K562 (cell line): ENCODE data around the gene CHST14. TPM values are rescaled to one million over a fixed set of nuclear protein-coding genes. Genes with fewer than 3 reads are reported as not detected.
A peak's percentile ranks its signal among the peaks of the same experiment; 100 is the strongest.

Experiments used
- BCL6 ChIP-seq: fragments of 250-450 bp; sonication (Bioruptor Pico); IDR thresholded peaks from 2 replicates; pipeline ENCODE4 v1.4.0; 2020
- BHLHE40 ChIP-seq: IDR thresholded peaks from 2 replicates; pipeline ENCODE4 v1.6.1; 2011; ENCODE audit warnings: low read length, improper control_type of control experiment
- CTCF ChIP-seq, 3 experiments: IDR thresholded peaks in 2 of 3; conservative IDR thresholded peaks in 1 of 3; 2 replicates each; pipeline ENCODE4 v1.5.1; 2011 to 2012; ENCODE audit warnings: low read length in 3 of 3, mild to moderate bottlenecking in 3 of 3, control low read depth in 2 of 3, improper control_type of control experiment in 1 of 3, inconsistent platforms in 1 of 3, low read depth in 1 of 3, mixed read lengths in 1 of 3, moderate library complexity in 1 of 3; ENCODE audit not compliant: insufficient read depth in 2 of 3
- CUX1 ChIP-seq: fragments of 200-800 bp; sonication (Bioruptor generic); IDR thresholded peaks from 2 replicates; pipeline ENCODE4 v1.6.1; 2016; ENCODE audit warnings: missing genetic modification characterization, missing compliant biosample characterization
- HBP1 ChIP-seq: fragments of 450-650 bp; formaldehyde crosslinking; IDR thresholded peaks from 2 replicates; pipeline ENCODE4 v1.4.0; 2022; ENCODE audit warnings: missing genetic modification characterization
- KHSRP ChIP-seq: fragments of 450-650 bp; IDR thresholded peaks from 2 replicates; pipeline ENCODE4 v1.6.1; 2017
- NR2C2 ChIP-seq, 2 experiments: fragments of 200-800 bp in 1 of 2; sonication (Bioruptor generic) in 1 of 2; sonication (generic) in 1 of 2; formaldehyde crosslinking in 1 of 2; IDR thresholded peaks; 2 replicates each; pipeline versions ENCODE4 v1.6.1 to v1.8.0; 2016 to 2022; ENCODE audit warnings: mild to moderate bottlenecking in 1 of 2, missing compliant biosample characterization in 1 of 2, missing genetic modification characterization in 1 of 2, missing genetic modification reagents in 1 of 2
- SFPQ ChIP-seq: fragments of 200-400 bp; formaldehyde crosslinking; IDR thresholded peaks from 2 replicates; pipeline ENCODE4 v1.6.1; 2017; ENCODE audit warnings: mild to moderate bottlenecking, low read depth, low read length, moderate library complexity
- ZNF395 ChIP-seq: fragments of 200-800 bp; sonication (Bioruptor generic); IDR thresholded peaks from 2 replicates; pipeline ENCODE4 v1.6.1; 2017; ENCODE audit warnings: missing genetic modification characterization, missing compliant biosample characterization
- polyA plus RNA-seq, 8 experiments: library from polyadenylated mRNA; depleted of rRNA in 4 of 8; stranded (reverse) in 5 of 8; unstranded in 3 of 8; fragments of >200 nt; fragmentation: Nextera tagmentation in 2 of 8; fragmentation: Illumina TruSeq in 1 of 8; extraction: Ambion mirVana in 2 of 8; extraction: Trizol in 1 of 8; gene quantifications; 2 replicates each; pipeline versions ENCODE4 v1.2.1 to v1.2.3, GENCODE V29; 2011 to 2014; ENCODE audit warnings: inconsistent platforms in 1 of 8, missing spikeins in 1 of 8
- total RNA-seq, 7 experiments: library from RNA; depleted of rRNA in 6 of 7; stranded (reverse); fragments of >200 nt in 6 of 7; fragmentation: Illumina TruSeq in 2 of 7; extraction: Trizol in 2 of 7; gene quantifications; 2 replicates each; pipeline versions ENCODE4 v1.2.1 to v1.2.3, GENCODE V29; 2011 to 2021; ENCODE audit warnings: low replicate concordance in 1 of 7

CHST14 gene
- total and polyA plus RNA-seq, 9 of the 15 experiments (the other 6 are each of a cell fraction or from before 2014, with no cell fraction given), result 1.6 to 12.1 (median 4.5) TPM

- TF ChIP-seq CTCF (IDR thresholded peaks at IDR 0.05 in 2 of 3, conservative IDR thresholded peaks at IDR 0.05 in 1 of 3; ENCODE audit: insufficient read depth in 2 of 3, low read depth in 1 of 3, low read length in 3 of 3) (peak; percentile 93 to 97 (median 94)), SFPQ (no peak), BHLHE40 (no peak), CUX1 (no peak), HBP1 (CRISPR knock-in tag) (no peak), KHSRP (no peak), BCL6 (CRISPR knock-in tag) (no peak), NR2C2 (CRISPR knock-in tag; IDR thresholded peaks at IDR 0.05) (no peak), NR2C2 (tag; IDR thresholded peaks at IDR 0.05) (no peak), ZNF395 (CRISPR knock-in tag) (no peak)
These were observed 49.3 kb upstream of the CHST14 start (continued) for GRCh38 chr15:40421246-40422157.
